ENCODE measurements around the gene ZNF609. TPM values are rescaled to one million over a fixed set of nuclear protein-coding genes. Genes with fewer than 3 reads are reported as not detected.

ZNF609 gene
- polyA plus RNA-seq, 1 donor: 24.4 TPM

GRCh38 chr15:64522226-64522823 lies 61.9 kb downstream of the ZNF609 start:
- H3K4me1 ChIP-seq (ENCODE audit: control insufficient read depth, insufficient read depth, low read length): peaks cover 17% of the 10 kb centered on the region
- H3K4me3 ChIP-seq (ENCODE audit: low read length): no peak overlapping the region
- WGBS (ENCODE audit: insufficient coverage, low lambda C conversion rate): 100% methylated on average over 1 of the region's 1 CpG
- H3K27ac ChIP-seq (ENCODE audit: low read length): peak overlapping the region; percentile 7
- H3K27me3 ChIP-seq (ENCODE audit: control insufficient read depth, insufficient read depth, low read length): no peaks in the 10 kb centered on the region
- no peaks in the 10 kb centered on the region for H3K9me3 ChIP-seq (ENCODE audit: control insufficient read depth, low read depth, low read length)
- DNase-seq: no peak
- H3K36me3 ChIP-seq (ENCODE audit: control insufficient read depth, insufficient read depth, low read length): no peaks in the 10 kb centered on the region

DNA sequence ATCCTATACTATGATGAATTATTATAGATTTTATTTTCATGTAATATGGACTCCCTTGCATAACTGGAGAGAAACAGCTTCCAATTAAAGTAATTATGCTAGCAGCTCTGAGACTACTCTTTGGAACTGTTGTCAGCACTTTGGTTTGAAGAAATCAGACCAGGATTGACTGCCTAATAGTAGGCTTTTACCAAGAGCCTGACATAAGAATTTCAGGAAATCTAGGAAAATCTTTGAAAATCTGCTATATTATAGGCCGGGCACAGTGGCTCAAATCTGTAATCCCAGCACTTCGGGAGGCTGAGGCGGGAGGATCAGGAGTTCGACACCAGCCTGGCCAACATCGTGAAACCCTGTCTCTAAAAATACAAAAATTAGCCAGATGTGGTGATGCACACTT lies 62.9 kb downstream of the ZNF609 start:
- Histone ChIP-seq H3K4me3 (ENCODE audit: low read length) (no peak overlapping the region), H3K36me3 (ENCODE audit: control insufficient read depth, insufficient read depth, low read length) (no peaks in the 10 kb centered on the region), H3K27ac (ENCODE audit: low read length) (no peak overlapping the region), H3K4me1 (ENCODE audit: control insufficient read depth, insufficient read depth, low read length) (peaks cover 17% of the 10 kb centered on the region), H3K9me3 (ENCODE audit: control insufficient read depth, low read depth, low read length) (no peaks in the 10 kb centered on the region), H3K27me3 (ENCODE audit: control insufficient read depth, insufficient read depth, low read length) (no peaks in the 10 kb centered on the region)
- WGBS (ENCODE audit: insufficient coverage, low lambda C conversion rate): no CpG with 5 or more reads among the region's 5 CpGs
- DNase-seq: no peak

DNA sequence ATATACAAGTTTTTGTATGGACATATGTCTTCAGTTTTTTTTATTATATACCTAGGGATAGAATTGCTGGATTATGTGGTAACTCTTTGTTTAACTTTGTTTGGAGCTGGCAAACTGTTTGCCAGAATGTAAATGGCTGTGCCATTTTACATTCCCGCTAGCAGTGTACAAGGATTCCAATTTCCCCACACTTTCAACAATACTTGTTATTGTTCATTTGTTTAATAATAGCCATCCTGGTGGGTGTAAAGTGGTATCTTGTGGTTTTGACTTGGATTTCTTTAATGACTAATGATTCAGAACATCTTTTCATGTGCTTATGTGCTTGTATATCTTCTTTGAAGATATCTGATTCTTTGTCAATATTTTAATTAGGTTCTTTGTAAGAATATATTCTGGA lies 64.4 kb downstream of the ZNF609 start:
- H3K4me1 ChIP-seq (ENCODE audit: control insufficient read depth, insufficient read depth, low read length): peaks cover 17% of the 10 kb centered on the region
- H3K9me3 ChIP-seq (ENCODE audit: control insufficient read depth, low read depth, low read length): no peaks in the 10 kb centered on the region
- DNase-seq: no peak
- H3K36me3 ChIP-seq (ENCODE audit: control insufficient read depth, insufficient read depth, low read length): peaks cover 9% of the 10 kb centered on the region
- no peak overlapping the region for H3K4me3 ChIP-seq (ENCODE audit: low read length)
- H3K27ac ChIP-seq (ENCODE audit: low read length): no peak overlapping the region
- H3K27me3 ChIP-seq (ENCODE audit: control insufficient read depth, insufficient read depth, low read length): no peaks in the 10 kb centered on the region
- WGBS (ENCODE audit: insufficient coverage, low lambda C conversion rate): no CpG with 5 or more reads among the region's 1 CpG

- Histone ChIP-seq H3K9me3 (ENCODE audit: control insufficient read depth, low read depth, low read length) (no peaks in the 10 kb centered on the region), H3K36me3 (ENCODE audit: control insufficient read depth, insufficient read depth, low read length) (peaks cover 9% of the 10 kb centered on the region), H3K27me3 (ENCODE audit: control insufficient read depth, insufficient read depth, low read length) (no peaks in the 10 kb centered on the region), H3K4me1 (ENCODE audit: control insufficient read depth, insufficient read depth, low read length) (peaks cover 8% of the 10 kb centered on the region), H3K27ac (ENCODE audit: low read length) (no peak overlapping the region), H3K4me3 (ENCODE audit: low read length) (no peak overlapping the region)
- WGBS (ENCODE audit: insufficient coverage, low lambda C conversion rate): 100% methylated on average over 1 of the region's 8 CpGs
- no peak for DNase-seq
These were observed 65.6 kb downstream of the ZNF609 start for GRCh38 chr15:64525828-64526530.

DNA sequence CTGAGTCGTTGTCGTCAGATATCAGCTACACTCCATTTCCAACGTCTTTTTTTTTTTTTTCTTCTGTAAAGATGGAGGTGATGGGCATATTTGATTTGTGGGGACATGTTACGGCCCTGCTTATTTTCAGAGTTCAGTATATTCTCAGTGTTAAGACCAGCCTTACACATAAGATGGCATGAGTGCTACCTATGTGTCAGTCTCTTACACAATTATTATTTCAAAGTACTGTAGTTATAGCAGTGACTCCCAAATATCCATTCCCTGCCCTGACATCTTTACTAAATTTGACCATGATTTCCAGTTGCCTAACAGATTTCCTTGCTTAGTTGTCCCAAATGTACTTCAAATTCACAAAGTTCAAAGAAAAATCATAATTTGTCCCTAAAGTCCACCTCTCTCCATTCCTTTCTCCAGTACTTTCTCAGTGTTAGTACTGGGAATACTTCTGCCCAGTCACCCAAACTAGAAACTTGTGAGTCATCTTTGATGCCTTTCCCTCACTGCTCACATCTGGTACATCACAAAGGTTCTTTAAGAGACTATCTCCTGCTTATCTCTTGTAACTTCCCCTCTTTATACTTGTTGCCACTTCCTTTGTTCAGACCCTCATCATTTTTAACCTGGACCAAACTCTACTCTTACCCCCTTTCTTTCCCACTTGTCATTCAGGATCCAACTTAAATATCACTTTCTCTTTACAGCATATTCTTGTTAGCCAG lies 67.0 kb downstream of the ZNF609 start:
- Histone ChIP-seq H3K27ac (ENCODE audit: low read length) (no peak overlapping the region), H3K36me3 (ENCODE audit: control insufficient read depth, insufficient read depth, low read length) (peaks cover 9% of the 10 kb centered on the region), H3K4me1 (ENCODE audit: control insufficient read depth, insufficient read depth, low read length) (no peaks in the 10 kb centered on the region), H3K4me3 (ENCODE audit: low read length) (no peak overlapping the region), H3K9me3 (ENCODE audit: control insufficient read depth, low read depth, low read length) (no peaks in the 10 kb centered on the region), H3K27me3 (ENCODE audit: control insufficient read depth, insufficient read depth, low read length) (no peaks in the 10 kb centered on the region)
- WGBS (ENCODE audit: insufficient coverage, low lambda C conversion rate): 60% methylated on average over 1 of the region's 4 CpGs
- DNase-seq: no peak

DNA sequence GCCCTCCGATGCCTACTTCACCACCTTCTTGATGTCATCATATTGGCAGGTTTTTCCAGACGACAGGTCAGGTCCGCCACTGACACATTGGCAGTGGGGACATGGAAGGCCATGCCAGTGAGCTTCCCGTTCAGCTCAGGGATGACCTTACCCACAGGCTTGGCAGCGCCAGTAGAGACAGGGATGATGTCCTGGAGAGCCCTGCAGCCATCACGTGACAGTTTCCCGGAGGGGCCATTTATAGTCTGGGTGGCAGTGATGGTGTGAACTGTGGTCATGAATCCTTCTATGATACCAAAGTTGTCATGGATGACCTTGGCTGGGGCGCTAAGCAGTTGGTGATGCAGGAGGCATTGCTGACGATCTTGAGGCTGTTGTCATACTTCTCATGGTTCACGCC lies 68.5 kb downstream of the ZNF609 start:
- DNase-seq: no peak
- no peaks in the 10 kb centered on the region for H3K4me1 ChIP-seq (ENCODE audit: control insufficient read depth, insufficient read depth, low read length)
- H3K36me3 ChIP-seq (ENCODE audit: control insufficient read depth, insufficient read depth, low read length): peaks cover 9% of the 10 kb centered on the region
- H3K27me3 ChIP-seq (ENCODE audit: control insufficient read depth, insufficient read depth, low read length): no peaks in the 10 kb centered on the region
- no peaks in the 10 kb centered on the region for H3K9me3 ChIP-seq (ENCODE audit: control insufficient read depth, low read depth, low read length)
- H3K27ac ChIP-seq (ENCODE audit: low read length): no peak overlapping the region
- no peak overlapping the region for H3K4me3 ChIP-seq (ENCODE audit: low read length)
- no CpG with 5 or more reads among the region's 10 CpGs for WGBS (ENCODE audit: insufficient coverage, low lambda C conversion rate)

GRCh38 chr15:64530472-64530871 lies 70.1 kb downstream of the ZNF609 start:
- 0% methylated on average over 1 of the region's 1 CpG for WGBS (ENCODE audit: insufficient coverage, low lambda C conversion rate)
- DNase-seq: no peak
- no peaks in the 10 kb centered on the region for H3K9me3 ChIP-seq (ENCODE audit: control insufficient read depth, low read depth, low read length)
- peaks cover 9% of the 10 kb centered on the region for H3K36me3 ChIP-seq (ENCODE audit: control insufficient read depth, insufficient read depth, low read length)
- H3K4me1 ChIP-seq (ENCODE audit: control insufficient read depth, insufficient read depth, low read length): no peaks in the 10 kb centered on the region
- no peak overlapping the region for H3K4me3 ChIP-seq (ENCODE audit: low read length)
- H3K27me3 ChIP-seq (ENCODE audit: control insufficient read depth, insufficient read depth, low read length): no peaks in the 10 kb centered on the region
- no peak overlapping the region for H3K27ac ChIP-seq (ENCODE audit: low read length)

GRCh38 chr15:64530918-64531317 lies 70.5 kb downstream of the ZNF609 start:
- H3K27ac ChIP-seq (ENCODE audit: low read length): no peak overlapping the region
- DNase-seq: no peak
- H3K36me3 ChIP-seq (ENCODE audit: control insufficient read depth, insufficient read depth, low read length): peaks cover 9% of the 10 kb centered on the region
- H3K4me1 ChIP-seq (ENCODE audit: control insufficient read depth, insufficient read depth, low read length): no peaks in the 10 kb centered on the region
- no peaks in the 10 kb centered on the region for H3K9me3 ChIP-seq (ENCODE audit: control insufficient read depth, low read depth, low read length)
- no peaks in the 10 kb centered on the region for H3K27me3 ChIP-seq (ENCODE audit: control insufficient read depth, insufficient read depth, low read length)
- H3K4me3 ChIP-seq (ENCODE audit: low read length): no peak overlapping the region

GRCh38 chr15:64532521-64533315 lies 72.3 kb downstream of the ZNF609 start:
- H3K4me1 ChIP-seq (ENCODE audit: control insufficient read depth, insufficient read depth, low read length): peaks cover 7% of the 10 kb centered on the region
- H3K27ac ChIP-seq (ENCODE audit: low read length): no peak overlapping the region
- H3K27me3 ChIP-seq (ENCODE audit: control insufficient read depth, insufficient read depth, low read length): no peaks in the 10 kb centered on the region
- no peak overlapping the region for H3K4me3 ChIP-seq (ENCODE audit: low read length)
- WGBS (ENCODE audit: insufficient coverage, low lambda C conversion rate): 100% methylated on average over 1 of the region's 12 CpGs
- DNase-seq: no peak
- H3K36me3 ChIP-seq (ENCODE audit: control insufficient read depth, insufficient read depth, low read length): peaks cover 9% of the 10 kb centered on the region
- no peaks in the 10 kb centered on the region for H3K9me3 ChIP-seq (ENCODE audit: control insufficient read depth, low read depth, low read length)

DNA sequence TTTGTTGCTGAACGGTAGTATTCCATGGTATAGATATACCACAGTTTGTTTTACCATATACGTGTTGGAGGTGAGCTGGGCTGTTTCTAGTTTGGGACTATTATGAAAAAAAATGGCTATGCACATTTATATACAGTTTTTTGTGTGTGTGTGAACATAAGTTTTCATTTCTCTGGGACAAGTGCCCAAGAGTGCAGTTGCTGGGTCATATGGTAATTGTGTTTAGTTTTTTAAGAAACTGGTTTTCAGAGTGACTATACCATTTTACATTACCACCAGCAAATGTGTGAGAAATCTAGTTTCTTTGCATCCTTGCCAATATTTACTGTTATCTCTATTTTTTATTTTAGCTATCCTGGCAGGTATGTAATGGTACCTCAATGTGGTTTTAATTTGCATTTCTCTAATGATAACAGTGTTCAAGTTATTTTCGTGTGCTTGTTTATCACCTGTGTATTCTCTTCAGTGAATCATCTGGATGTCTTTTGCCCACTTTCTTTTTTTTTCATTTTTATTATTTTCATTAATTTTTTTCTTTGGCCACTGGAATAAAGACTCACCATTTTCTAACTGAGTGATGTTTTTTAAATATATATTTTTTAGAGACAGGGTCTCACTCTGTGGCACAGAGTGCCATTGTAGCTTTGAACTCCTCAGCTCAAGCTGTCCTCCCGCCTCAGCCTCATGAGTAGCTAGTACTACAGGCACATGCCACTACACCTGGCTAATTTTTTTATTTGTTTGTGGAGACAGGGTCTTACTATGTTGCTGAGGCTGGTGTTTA lies 75.3 kb downstream of the ZNF609 start:
- Histone ChIP-seq H3K27ac (ENCODE audit: low read length) (peak overlapping the region; percentile 27), H3K4me3 (ENCODE audit: low read length) (no peak overlapping the region), H3K9me3 (ENCODE audit: control insufficient read depth, low read depth, low read length) (no peaks in the 10 kb centered on the region), H3K36me3 (ENCODE audit: control insufficient read depth, insufficient read depth, low read length) (no peaks in the 10 kb centered on the region), H3K27me3 (ENCODE audit: control insufficient read depth, insufficient read depth, low read length) (no peaks in the 10 kb centered on the region), H3K4me1 (ENCODE audit: control insufficient read depth, insufficient read depth, low read length) (peaks cover 7% of the 10 kb centered on the region)
- DNase-seq: no peak
- 56% methylated on average over 1 of the region's 4 CpGs for WGBS (ENCODE audit: insufficient coverage, low lambda C conversion rate)

All from large intestine (tissue), 3 donors.